A549 treated with CORT108297 at 1 μM for 4 hours (cell line): Measurements from ENCODE around the gene CXCL17. TPM values are rescaled to one million over a fixed set of nuclear protein-coding genes. Genes with fewer than 3 reads are reported as not detected.

Experiments
- total RNA-seq: library from RNA; stranded (reverse); fragments of 200-300 nt; extraction: Qiagen RNA extraction; gene quantifications from 5 replicates; pipeline ENCODE4 v1.2.3, GENCODE V29; 2022

CXCL17 gene, protein sequence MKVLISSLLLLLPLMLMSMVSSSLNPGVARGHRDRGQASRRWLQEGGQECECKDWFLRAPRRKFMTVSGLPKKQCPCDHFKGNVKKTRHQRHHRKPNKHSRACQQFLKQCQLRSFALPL
- total RNA-seq: 0.08 to 0.18 TPM in 2 of 5 replicates, not detected in the others

DNA sequence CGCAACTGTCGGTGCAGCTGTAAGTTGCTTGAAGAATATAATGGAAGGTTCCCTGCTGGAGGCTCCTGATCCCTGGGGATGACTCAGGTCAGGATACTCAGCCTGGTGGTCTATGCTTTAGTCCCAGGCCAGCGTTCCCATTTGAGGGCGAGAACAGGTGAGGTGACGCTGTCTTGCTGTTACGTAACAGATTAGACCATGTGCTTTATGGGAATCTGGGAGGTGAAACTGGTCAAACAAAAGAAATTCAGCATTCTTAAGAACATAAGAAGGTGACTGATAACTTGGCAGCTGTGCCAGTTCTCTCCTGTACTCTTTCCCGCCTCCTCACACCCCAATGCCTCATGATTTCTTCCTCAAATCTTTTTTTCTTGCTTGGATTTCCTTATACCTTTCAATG, at the start of gene CXCL17:
Gene CXCL17, minus strand, starts transcription at position 114 of the 400 bp plus-strand sequence. CDS start 114 bp downstream, outside the sequence.

DNA sequence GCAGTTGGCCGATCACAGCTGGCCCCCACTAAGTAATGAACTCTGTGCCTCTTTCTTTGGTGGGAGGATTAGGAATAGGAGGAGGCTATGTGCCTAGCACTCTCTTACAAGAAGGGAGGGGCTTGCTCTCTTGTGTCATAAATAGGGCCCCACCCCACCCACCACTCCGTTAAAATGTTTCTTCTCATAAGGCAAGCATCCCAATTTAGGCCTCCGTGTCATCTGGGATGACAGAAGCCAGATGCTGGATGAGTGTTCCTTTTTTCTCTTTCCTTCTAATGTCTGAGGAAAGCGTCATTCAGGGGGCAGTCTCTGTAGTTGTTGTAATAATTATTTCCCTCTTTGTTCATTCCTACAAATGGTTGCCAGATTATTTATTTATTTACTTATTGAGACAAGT, 15.4 kb downstream of the CXCL17 start, which contains the start of gene LIPE:
Gene LIPE, minus strand, starts transcription at position 76 of the 400 bp plus-strand sequence. CDS start 239 bp downstream, outside the sequence.

DNA sequence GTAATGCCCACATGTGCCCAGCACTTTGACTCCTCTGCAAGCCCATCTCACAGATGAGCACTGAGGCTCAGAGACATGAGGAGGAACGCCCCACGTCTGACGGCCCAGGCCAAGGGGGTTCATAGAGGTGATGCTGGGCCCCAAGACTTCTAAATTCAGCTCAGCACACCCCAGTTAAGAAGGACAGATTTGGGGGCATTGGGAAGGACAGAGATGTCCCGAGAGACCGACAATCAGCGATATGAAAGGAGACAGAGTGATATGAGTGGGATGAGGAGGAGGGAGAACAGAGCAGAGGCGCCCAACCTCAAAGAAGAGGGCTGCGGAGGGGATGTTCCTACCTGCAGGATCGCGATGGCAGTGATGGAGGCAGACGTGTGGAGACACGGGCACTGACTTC, 52.8 kb downstream of the CXCL17 start, which contains the start of gene CNFN:
Gene CNFN, minus strand, starts transcription at position 399 of the 400 bp plus-strand sequence. CDS start 1,260 bp downstream, outside the sequence.

Other genes with a start within 250 kb of the CXCL17 start
- 68.1 to 93.9 TPM (median 85.4 TPM) in 5 replicates for gene DEDD2, start 225.3 kb downstream of the CXCL17 start, total RNA-seq
- gene ZNF526, start 222.6 kb downstream of the CXCL17 start, total RNA-seq: 15.4 to 21.1 TPM (median 19.6 TPM) in 5 replicates
- gene GSK3A, start 200.3 kb downstream of the CXCL17 start, total RNA-seq: 115 to 168 TPM (median 158 TPM) in 5 replicates
- gene ERF, start 187.8 kb downstream of the CXCL17 start, total RNA-seq: 99.5 to 132 TPM (median 132 TPM) in 5 replicates
- 44.4 to 64.0 TPM (median 60.3 TPM) in 5 replicates for gene CIC, start 173.7 kb downstream of the CXCL17 start, total RNA-seq
- 3.8 to 4.7 TPM (median 4.1 TPM) in 5 replicates for gene PRR19, start 140.8 kb downstream of the CXCL17 start, total RNA-seq
- 127 to 157 TPM (median 154 TPM) in 5 replicates for gene PAFAH1B3, start 140.3 kb downstream of the CXCL17 start, total RNA-seq
- 2.1 to 4.1 TPM (median 2.8 TPM) in 5 replicates for gene TMEM145, start 129.6 kb downstream of the CXCL17 start, total RNA-seq
- 20.9 to 29.9 TPM (median 23.3 TPM) in 5 replicates for gene MEGF8, start 117.3 kb downstream of the CXCL17 start, total RNA-seq
- gene CNFN, start 52.6 kb downstream of the CXCL17 start, total RNA-seq: 39.2 to 54.5 TPM (median 51.7 TPM) in 5 replicates
- 1.5 to 3.1 TPM (median 2.4 TPM) in 5 replicates for gene LIPE, start 15.6 kb downstream of the CXCL17 start, total RNA-seq
- 1.7 to 1.9 TPM (median 1.8 TPM) in 5 replicates for gene CEACAM1, start 85.5 kb upstream of the CXCL17 start, total RNA-seq
- gene CEACAM8, start 152.0 kb upstream of the CXCL17 start, total RNA-seq: not detected in 5 replicates